ENCODE results near the gene RARG.
"Not testable (repeated sequence)": the region's sequence is repeated elsewhere in the genome, so short reads cannot be mapped to it uniquely, and the experiment has no call there.

The RARG gene

DNA sequence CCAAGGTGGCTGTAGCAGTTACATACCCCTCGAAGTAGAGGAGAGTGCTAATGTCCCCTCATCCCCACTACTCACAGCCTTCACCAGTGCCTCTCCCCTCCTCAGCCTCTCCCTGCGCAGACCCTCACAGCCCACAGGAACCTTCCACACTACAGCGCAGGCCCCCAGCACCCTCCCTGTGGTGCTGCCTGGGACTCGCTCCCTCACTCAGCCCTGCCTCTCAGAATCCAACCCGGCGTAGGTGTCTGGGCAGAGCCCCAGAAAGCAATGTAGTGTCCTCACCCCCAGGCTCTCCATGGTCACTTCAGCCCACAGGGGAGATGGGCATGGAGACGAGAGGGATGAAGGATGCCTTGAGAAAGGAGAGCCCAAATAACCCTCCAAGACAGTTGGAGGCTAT, 62.4 kb downstream of the RARG start:
- DNase-seq (ENCODE audit: low spot score), result no peak

DNA sequence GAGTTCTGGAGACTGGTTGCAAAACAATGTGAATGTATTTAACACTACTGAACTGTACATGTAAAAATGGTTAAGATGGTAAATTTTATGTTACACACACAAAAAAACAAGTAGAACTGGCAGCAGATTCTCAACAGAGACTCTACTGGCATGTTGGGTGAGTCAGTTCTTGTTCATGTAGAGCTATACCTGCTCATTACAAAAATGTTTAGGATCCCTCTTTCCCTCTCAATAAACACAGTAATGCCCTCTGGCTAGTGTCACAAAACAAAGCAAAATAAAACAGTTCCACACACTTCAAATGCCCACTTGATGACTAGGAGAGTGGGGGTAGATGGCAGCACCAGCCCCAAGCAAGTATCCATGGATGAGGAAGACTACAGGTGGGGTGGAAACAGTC, 65.2 kb downstream of the RARG start:
- no peak for DNase-seq (ENCODE audit: low spot score)

DNA sequence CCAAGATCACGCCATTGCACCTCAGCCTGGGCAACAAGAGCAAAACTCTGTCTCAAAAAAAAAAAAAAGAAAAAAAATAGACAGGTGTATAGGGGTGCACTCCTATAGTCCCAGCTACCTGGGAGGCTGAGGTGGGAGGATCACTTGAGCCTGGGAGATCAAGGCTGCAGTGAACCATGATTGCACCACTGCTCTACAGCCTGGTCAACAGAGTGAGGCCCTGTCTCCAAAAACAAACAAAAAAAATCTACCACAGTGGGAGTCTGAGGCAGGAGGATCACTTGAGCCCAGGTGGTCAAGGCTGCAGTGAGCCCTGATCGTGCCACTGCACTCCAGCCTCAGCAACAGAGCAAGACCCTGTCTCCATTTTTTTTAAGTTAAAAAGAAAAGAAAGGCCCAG, 69.0 kb downstream of the RARG start:
- not testable (repeated sequence) for DNase-seq (ENCODE audit: low spot score)

DNA sequence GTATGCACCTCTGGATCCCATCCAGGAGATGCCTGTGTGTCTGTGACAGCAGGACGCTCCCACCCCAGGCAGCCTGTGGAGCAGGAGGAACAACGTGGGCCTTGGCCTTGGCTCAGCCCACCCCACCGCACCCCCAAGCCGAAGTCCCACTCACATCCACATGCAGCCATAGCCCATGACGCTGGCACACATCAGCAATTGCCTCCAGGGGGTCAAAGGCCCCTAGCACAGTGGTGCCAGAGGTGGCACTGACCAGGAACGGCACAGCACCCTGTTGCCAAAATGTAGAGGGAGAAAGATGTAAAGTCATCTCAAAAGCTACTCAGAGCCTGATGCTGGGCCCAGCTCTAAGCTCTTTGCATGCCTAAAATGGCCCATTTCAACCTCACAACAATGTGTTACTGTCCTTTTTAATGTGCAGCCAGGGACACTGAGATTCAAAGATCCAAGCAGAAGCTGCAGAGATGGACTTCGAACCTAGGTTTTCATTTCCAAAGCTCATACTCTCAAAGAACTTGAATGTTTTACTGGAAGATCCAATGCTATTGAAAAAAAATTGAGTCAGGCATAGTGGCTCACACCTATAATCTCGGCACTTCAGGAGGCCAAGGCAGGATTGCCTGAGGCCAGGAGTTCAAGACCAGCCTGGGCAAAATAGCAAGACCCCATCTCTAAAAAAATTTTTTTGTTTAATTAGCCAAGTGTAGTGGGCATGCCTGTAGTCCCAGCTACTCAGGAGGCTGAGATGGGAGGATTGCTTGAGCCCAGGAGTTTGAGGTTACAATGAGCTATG, 70.7 kb downstream of the RARG start:
- DNase-seq (ENCODE audit: low spot score), result no peak

DNA sequence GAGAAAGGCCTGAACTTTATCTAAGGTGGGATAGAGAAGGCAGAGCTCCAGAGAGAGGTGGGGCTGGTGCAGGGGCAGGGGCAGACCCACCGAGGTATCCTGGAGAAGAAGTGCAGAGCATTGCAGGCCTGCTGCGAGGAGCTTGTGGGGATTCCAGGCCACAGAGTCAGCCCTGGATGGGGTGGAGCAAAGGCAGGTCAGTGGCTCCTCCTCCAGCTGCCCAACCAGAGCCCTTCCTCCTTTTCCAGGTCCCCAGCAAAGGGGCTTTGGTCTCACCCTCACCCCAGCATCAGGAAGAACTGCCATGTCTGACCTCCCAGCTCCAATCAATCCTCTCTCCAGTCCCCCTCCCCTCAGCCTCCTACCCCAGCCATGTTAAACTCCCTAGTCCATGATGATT, 71.3 kb downstream of the RARG start:
- no peak for DNase-seq (ENCODE audit: low spot score)

All from cerebellar cortex (tissue), 1 donor.